Heart left ventricle (tissue), 16 donors: ENCODE results near the gene CD244. TPM values are rescaled to one million over a fixed set of nuclear protein-coding genes. Genes with fewer than 3 reads are reported as not detected.

Source experiments
- ATAC-seq, 4 donors: fragments of 200-7000 bp; cut with Tn5 transposase; one replicate each; pipeline ENCODE4 v1.9.1; 2020 to 2022; ENCODE audit warnings: moderate library complexity in 4 of 4, mild to moderate bottlenecking in 3 of 4, moderate number of reproducible peaks in 1 of 4
- DNase-seq, 5 donors: peaks; one replicate each; pipeline ENCODE4 v3.0.0-alpha.2; 2020
- H3K27ac ChIP-seq, 12 donors: fragments of 200-600 bp; sonication (generic) in 4 of 12; one replicate each; pipeline versions ENCODE4 v1.5.0 to v1.8.0; 2016 to 2022; ENCODE audit warnings: mild to moderate bottlenecking in 2 of 12
- H3K27me3 ChIP-seq, 9 donors: fragments of 200-600 bp; sonication (generic) in 2 of 9; one replicate each; pipeline versions ENCODE4 v1.5.1 to v1.8.0; 2016 to 2022; ENCODE audit warnings: mild to moderate bottlenecking in 3 of 9
- H3K36me3 ChIP-seq, 9 donors: fragments of 200-600 bp; sonication (generic) in 2 of 9; one replicate each; pipeline versions ENCODE4 v1.5.0 to v1.8.0; 2018 to 2022; ENCODE audit warnings: mild to moderate bottlenecking in 2 of 9
- H3K4me1 ChIP-seq, 12 donors: fragments of 200-600 bp; sonication (generic) in 4 of 12; one replicate each; pipeline versions ENCODE4 v1.5.0 to v1.8.0; 2016 to 2022; ENCODE audit warnings: mild to moderate bottlenecking in 3 of 12
- H3K4me3 ChIP-seq, 12 donors: fragments of 200-600 bp; sonication (generic) in 4 of 12; one replicate each; pipeline versions ENCODE4 v1.5.0 to v1.8.0; 2017 to 2022; ENCODE audit warnings: mild to moderate bottlenecking in 9 of 12, moderate library complexity in 4 of 12
- H3K9me3 ChIP-seq, 12 donors: fragments of 200-600 bp; sonication (generic) in 4 of 12; one replicate each; pipeline versions ENCODE4 v1.5.0 to v1.8.0; 2016 to 2022; ENCODE audit warnings: mild to moderate bottlenecking in 1 of 12
- CTCF ChIP-seq, 12 donors: fragments of 200-600 bp; sonication (generic) in 4 of 12; IDR thresholded peaks; one replicate each; pipeline versions ENCODE4 v1.5.0 to v1.8.0; 2018 to 2022; ENCODE audit warnings: antibody characterized with exemption in 12 of 12, mild to moderate bottlenecking in 5 of 12
- POLR2A ChIP-seq, 2 donors: fragments of 450-650 bp; IDR thresholded peaks; one replicate each; pipeline ENCODE4 v1.6.1; 2017; ENCODE audit warnings: antibody characterized with exemption in 2 of 2, mild to moderate bottlenecking in 2 of 2, moderate library complexity in 2 of 2
- WGBS, 4 donors: extraction: QIAGEN DNeasy Blood & Tissue Kit in 2 of 4; methylation state at CpG; one replicate each; pipeline versions ENCODE4 v1.1.5 to v1.1.7; 2013 to 2018; 5-methylcytosine and 5-hydroxymethylcytosine counted together
- intact Hi-C, 10 donors: fragments of 100-400 bp; cut with DNase I; formaldehyde crosslinking; loops; one replicate each; pipeline versions ENCODE4 v1.11.1 to v1.14.2; 2022
- polyA plus RNA-seq, 2 donors: library from polyadenylated mRNA; stranded (reverse); fragments of 200-250 nt; gene quantifications; one replicate each; pipeline ENCODE4 v1.2.3, GENCODE V29; 2013
- total RNA-seq, 9 donors: library from RNA; depleted of rRNA in 2 of 9; stranded (reverse); fragments of >200 nt in 2 of 9; fragmentation: NEBNext Ultra II Directional in 3 of 9; extraction: Animal tissue kit (Norgen Biotek cat#: 25700) in 3 of 9; gene quantifications; one replicate each; pipeline versions ENCODE4 v1.1.0 to v1.2.4, GENCODE V29; 2016 to 2023
- donor health status: ischemic (EF 13 %, LVEDD 7.1; RV severe dilation, severe dysfunction).
- donor health status: healthy with polysubstance abuse.
- donor health status: DM: no; HTN: yes; CAD: no.
- donor health status: DM: no; HTN: no; CAD: no.
- donor health status: ischemic (EF 25% LVEDD 6.9; RV normal size, moderate dysfunction).
- donor health status: ischemic (EF 25% LVEDD 5.7; RV mildly dilated, moderate dysfunction).
- donor health status: healthy.
- donor health status: DM: yes; HTN: yes; CAD: no.
- donor health status: ischemic (EF 35%, LVEDD 5.7; RV mildly dilated, moderate dysfunction).
- donor health status: nonischemic (EF 11% LVEDD 7.7; RV severe dilation, severe dysfunction).
- donor health status: DM: yes; HTN: yes; CAD: no.
- donor health status: PGD.
- donor health status: ischemic (EF 29% LVEDD 5.4; RV normal size, mild dysfunction).
- donor health status: nonischemic (EF 23%, LVEDD 6.1; RV moderate dilation, normal function).

The CD244 gene
- total and polyA plus RNA-seq, 11 donors = 0.08 to 2.2 (median 0.29) TPM; not detected in 5

DNA sequence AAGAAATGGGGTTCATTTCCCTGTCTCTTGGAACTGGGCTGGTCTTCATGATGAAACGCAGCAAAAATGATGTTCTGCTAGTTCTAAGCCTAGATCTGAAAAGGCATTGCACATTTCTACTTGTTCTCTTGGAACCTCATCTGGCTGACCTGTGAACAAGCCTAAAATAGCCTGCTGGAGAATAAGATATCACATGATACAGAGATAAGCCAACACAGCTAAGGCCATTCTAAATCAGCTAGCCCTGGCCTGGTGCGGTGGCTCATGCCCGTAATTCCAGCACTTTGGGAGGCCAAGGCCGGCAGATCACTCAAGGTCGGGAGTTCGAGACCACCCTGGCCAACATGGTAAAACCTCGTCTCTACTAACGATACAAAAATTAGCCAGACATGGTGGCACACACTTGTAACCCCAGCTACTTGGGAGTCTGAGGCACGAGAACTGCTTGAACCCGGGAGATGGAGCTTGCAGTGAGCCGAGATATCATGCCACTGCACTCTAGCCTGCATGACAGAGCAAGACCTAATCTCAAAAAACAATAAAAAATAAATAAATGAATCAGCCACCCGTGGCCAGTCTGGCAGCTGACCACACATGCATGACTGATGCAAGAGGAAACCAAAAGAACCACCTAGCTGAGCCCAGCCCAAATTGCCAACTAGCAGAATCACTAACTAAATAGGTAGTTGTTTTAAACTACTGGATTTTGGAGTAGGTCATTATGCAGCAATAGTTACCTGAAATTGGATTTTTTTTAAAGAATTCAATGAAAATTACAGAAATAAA lies 18.0 kb downstream of the CD244 start:
- no peaks in the 10 kb centered on the region for H3K36me3 ChIP-seq
- H3K4me3 ChIP-seq = no peak overlapping the region
- DNase-seq (no peak), ATAC-seq (no peak)
- 85 to 89% (median 87%) methylated on average over 12 of the region's 12 CpGs for WGBS, 4 donors
- TF ChIP-seq POLR2A (IDR thresholded peaks at IDR 0.05) (no peak), CTCF (IDR thresholded peaks at IDR 0.05) (no peak)
- H3K4me1 ChIP-seq = peaks cover 0 to under 1% (median 0%) of the 10 kb centered on the region in 12 donors
- intact Hi-C loops = no loop called here
- no peaks in the 10 kb centered on the region for H3K9me3 ChIP-seq
- H3K27me3 ChIP-seq = peaks cover 0 to 10% (median 0%) of the 10 kb centered on the region in 9 donors
- no peak overlapping the region for H3K27ac ChIP-seq

DNA sequence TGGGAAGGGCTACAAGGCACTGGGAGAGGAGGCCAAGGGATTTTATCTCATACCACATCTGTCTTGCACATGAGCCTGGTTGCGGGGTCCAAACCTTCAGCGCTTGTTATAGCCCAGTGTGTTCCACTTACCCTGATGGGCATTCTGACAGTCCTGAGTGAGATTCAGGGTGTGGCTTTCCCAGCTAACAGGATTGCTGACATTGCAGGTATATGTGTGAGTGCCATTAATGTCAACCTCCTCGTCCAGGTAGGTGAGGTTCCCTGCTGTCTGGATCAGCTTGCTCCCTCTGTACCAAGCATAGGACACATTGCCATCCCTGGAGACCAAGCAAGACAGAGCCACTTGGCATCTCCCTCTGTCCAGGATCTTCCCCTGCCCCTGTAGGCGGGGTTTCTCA lies 21.6 kb downstream of the CD244 start:
- intact Hi-C loops = no loop called here
- H3K4me3 ChIP-seq = no peak overlapping the region
- 87 to 95% (median 88%) methylated on average over 4 of the region's 4 CpGs for WGBS, 4 donors
- H3K9me3 ChIP-seq = no peaks in the 10 kb centered on the region
- no peak overlapping the region for H3K27ac ChIP-seq
- ATAC-seq = no peak
- peaks cover 0 to 34% (median 0%) of the 10 kb centered on the region in 12 donors for H3K4me1 ChIP-seq
- TF ChIP-seq CTCF (IDR thresholded peaks at IDR 0.05) (no peak), POLR2A (IDR thresholded peaks at IDR 0.05) (no peak)
- DNase-seq = no peak
- peaks cover 0 to 10% (median 0%) of the 10 kb centered on the region in 9 donors for H3K27me3 ChIP-seq
- no peaks in the 10 kb centered on the region for H3K36me3 ChIP-seq

GRCh38 chr1:160839746-160840145 lies 22.9 kb downstream of the CD244 start:
- H3K36me3 ChIP-seq = no peaks in the 10 kb centered on the region

More at GRCh38 chr1:160839746-160840145, 22.9 kb downstream of the CD244 start:
- no peak for TF ChIP-seq CTCF (IDR thresholded peaks at IDR 0.05)
- no peak for TF ChIP-seq POLR2A (IDR thresholded peaks at IDR 0.05)
- H3K27ac ChIP-seq = no peak overlapping the region
- no peaks in the 10 kb centered on the region for H3K9me3 ChIP-seq
- WGBS, 4 donors = 76 to 86% (median 78%) methylated on average over 2 of the region's 2 CpGs
- H3K4me1 ChIP-seq = peaks cover 0 to 38% (median 0%) of the 10 kb centered on the region in 12 donors
- no peak for DNase-seq
- ATAC-seq = no peak
- intact Hi-C loops = loop anchor here in 7 of 10 donors (5.0 to 10.0 kb wide), 6 partner anchors 113 to 258 kb away; partner anchors contain the start of genes ITLN2 (in 5 of the 7) and KLHDC9 (in 3 of the 7)
- peaks cover 0 to 4% (median 0%) of the 10 kb centered on the region in 9 donors for H3K27me3 ChIP-seq
- no peak overlapping the region for H3K4me3 ChIP-seq
